ENCODE data around the gene AGBL4.
"Not testable (repeated sequence)": the region's sequence is repeated elsewhere in the genome, so short reads cannot be mapped to it uniquely, and the experiment has no call there.

Gene AGBL4

GRCh38 chr1:49016030-49016977 is 1007.5 kb downstream of the AGBL4 start:
- no peak for DNase-seq

- DNase-seq: no peak
Measured at GRCh38 chr1:49013079-49013478, 1010.7 kb downstream of the AGBL4 start.

GRCh38 chr1:49002981-49003380 is 1020.8 kb downstream of the AGBL4 start:
- DNase-seq: not testable (repeated sequence)

- DNase-seq: no peak
Measured at GRCh38 chr1:48999321-48999720, 1024.4 kb downstream of the AGBL4 start.

- DNase-seq: no peak
Measured at GRCh38 chr1:48996311-48996710, 1027.4 kb downstream of the AGBL4 start.

- no peak for DNase-seq
Measured at GRCh38 chr1:48988633-48989197, 1035.0 kb downstream of the AGBL4 start.

- no peak for DNase-seq
Measured at GRCh38 chr1:48979940-48980339, 1043.8 kb downstream of the AGBL4 start.

GRCh38 chr1:48978413-48978812 is 1045.3 kb downstream of the AGBL4 start:
- no peak for DNase-seq

GRCh38 chr1:48977273-48977672 is 1046.5 kb downstream of the AGBL4 start:
- DNase-seq: no peak

- DNase-seq: no peak
Measured at GRCh38 chr1:48969971-48970370, 1053.8 kb downstream of the AGBL4 start.

- DNase-seq: no peak
Measured at GRCh38 chr1:48967318-48967717, 1056.4 kb downstream of the AGBL4 start.

GRCh38 chr1:48966583-48966982 is 1057.2 kb downstream of the AGBL4 start:
- DNase-seq: no peak

- DNase-seq: no peak
Measured at GRCh38 chr1:48960320-48960719, 1063.4 kb downstream of the AGBL4 start.

- no peak for DNase-seq
Measured at GRCh38 chr1:48955774-48956173, 1068.0 kb downstream of the AGBL4 start.

GRCh38 chr1:48953617-48954016 is 1070.1 kb downstream of the AGBL4 start:
- no peak for DNase-seq

GRCh38 chr1:48948562-48948961 is 1075.2 kb downstream of the AGBL4 start:
- DNase-seq: no peak

- peak; percentile 9 for DNase-seq
Measured at GRCh38 chr1:48947761-48948537, 1075.8 kb downstream of the AGBL4 start.

GRCh38 chr1:48946070-48946469 is 1077.7 kb downstream of the AGBL4 start:
- no peak for DNase-seq

- DNase-seq: no peak
Measured at GRCh38 chr1:48944811-48945210, 1078.9 kb downstream of the AGBL4 start.

- no peak for DNase-seq
Measured at GRCh38 chr1:48943826-48944225, 1079.9 kb downstream of the AGBL4 start.

- DNase-seq: no peak
Measured at GRCh38 chr1:48943393-48943792, 1080.4 kb downstream of the AGBL4 start.

GRCh38 chr1:48940962-48941732 is 1082.6 kb downstream of the AGBL4 start:
- DNase-seq: no peak

- no peak for DNase-seq
Measured at GRCh38 chr1:48940354-48940753, 1083.4 kb downstream of the AGBL4 start.
